Stimulated activated CD8-positive, alpha-beta memory T cell treated with anti-CD3 and anti-CD28 coated beads, Interleukin-7, amount 100 ng/mL, for 24 hours (primary cell): ENCODE measurements around the gene SLC22A3.
"Not testable (repeated sequence)": the region's sequence is repeated elsewhere in the genome, so short reads cannot be mapped to it uniquely, and the experiment has no call there.

ENCODE experiments used
- DNase-seq: peaks from one replicate; pipeline ENCODE4 v3.0.0-alpha.2; 2020; ENCODE audit warnings: low read depth

The SLC22A3 gene

DNA sequence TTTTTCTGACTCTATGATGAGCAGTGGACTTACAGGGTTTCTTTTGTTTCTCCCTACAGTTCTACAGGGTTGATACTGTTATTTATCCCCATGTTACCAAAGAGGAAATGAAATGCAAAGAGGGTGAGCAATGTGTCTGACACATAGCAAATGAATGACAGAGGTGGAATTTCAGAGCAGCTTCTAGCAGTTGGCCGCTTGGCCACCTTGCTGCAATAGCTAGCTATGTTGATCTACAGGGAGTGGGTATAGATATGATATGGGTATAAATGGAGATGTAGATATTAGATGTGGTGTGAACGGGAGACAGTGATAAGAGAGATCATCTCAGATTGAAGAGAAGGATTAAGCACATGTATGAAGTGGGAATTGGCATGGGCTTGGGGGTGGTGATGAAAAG is 10.9 kb upstream of the SLC22A3 start:
- no peak for DNase-seq

DNA sequence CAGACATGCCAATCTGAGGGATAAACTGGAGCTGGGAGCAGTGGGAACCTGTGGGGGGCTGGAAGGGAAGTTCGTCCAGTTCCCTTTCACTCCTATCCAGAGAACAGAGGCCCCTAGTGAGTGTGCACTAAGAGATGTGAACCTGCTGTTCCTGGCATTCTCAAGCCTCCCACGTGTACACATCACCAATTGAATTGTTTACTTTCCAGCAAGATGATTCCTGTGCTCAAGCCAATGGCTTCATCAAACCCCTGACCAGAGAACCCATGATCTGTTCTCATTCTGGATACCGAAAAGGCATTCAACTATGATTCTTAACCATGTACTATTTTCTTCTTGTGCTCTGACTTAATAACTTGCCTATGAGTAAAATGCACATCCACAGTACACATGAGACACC is 10.2 kb upstream of the SLC22A3 start:
- no peak for DNase-seq

DNA sequence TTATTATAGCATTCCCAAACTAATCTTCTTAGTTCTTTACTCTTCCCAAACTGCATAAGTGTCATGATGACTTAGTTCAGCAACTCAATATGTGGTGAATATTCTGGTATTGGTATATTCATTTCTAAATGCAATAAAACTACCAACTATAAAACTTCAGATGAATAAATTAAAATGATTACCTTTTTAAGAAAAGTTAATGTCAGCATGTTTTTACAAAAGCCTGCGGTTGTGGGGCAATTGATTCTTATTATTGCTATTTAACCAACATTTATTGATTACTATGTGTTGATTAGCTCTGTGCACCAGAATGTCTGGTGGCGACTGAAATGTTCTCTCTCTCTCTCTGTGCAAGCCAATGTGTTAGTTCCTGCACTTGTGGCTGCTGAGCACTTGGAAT is 5.0 kb upstream of the SLC22A3 start:
- no peak for DNase-seq

DNA sequence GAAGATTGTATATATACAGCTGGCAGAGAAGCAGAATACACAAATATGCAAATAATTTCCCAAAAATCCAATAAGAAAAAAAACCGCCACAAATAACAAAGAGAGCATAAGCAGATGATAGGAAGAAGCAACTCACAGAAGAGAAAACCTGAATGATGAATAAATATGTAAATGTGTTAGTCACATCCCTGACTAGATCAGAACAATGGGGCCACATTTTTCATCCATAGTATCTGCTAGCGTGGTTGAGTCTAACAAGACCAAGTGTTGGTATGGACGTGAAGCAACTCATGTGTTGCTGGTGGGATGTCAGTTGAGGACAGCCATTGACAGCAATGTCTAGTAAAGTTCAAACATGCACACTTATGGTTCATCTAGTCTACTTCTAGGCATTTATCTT is 3.9 kb upstream of the SLC22A3 start:
- DNase-seq: no peak

DNA sequence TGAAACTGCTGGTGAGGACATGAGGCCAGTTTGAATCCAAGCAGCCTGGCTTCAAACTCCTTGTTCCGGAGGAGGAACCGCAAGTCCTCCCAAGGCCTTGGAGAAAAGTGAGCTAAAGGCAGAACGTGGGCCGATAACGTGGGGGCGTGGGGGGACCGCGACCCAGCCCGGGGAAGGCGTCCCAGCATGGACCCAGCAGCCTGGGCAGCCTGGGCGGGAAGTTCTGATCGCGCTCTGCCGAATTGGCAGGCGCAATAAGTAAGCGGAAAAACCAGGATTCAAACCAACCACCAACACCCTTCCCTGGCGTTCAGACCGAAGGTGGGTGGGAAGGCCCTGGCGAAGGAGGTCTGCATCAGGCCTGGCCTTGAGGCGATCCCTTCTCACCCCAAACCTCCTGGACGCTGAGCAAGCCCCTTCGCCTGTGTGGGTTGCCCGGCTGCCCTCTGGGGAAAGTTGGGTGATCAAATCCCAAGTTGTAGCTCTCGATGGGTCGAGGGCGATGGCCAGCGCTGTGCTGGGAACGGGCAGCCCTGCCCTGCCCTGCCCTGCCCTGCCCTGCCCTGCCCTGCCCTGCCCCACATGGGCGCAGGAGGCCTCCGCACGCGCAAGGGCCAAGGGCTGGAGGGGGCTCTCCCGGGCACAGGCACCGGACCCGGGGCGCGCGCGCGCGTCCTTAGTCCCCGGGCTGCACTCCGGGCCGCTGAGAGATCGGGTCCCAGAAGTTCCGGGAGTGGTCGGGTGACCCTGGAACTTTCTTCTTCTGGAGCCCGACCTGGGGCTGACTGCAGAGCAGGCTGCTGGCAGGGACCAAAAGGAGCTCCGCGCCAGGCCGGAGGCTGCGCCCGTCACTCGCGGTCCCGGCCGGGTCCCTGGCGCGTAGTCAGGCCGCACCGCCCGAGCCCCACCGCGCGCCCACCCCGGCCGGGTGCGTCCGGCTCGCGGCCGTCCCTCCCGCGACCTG is 637 bp upstream of the SLC22A3 start:
- no peak for DNase-seq

DNA sequence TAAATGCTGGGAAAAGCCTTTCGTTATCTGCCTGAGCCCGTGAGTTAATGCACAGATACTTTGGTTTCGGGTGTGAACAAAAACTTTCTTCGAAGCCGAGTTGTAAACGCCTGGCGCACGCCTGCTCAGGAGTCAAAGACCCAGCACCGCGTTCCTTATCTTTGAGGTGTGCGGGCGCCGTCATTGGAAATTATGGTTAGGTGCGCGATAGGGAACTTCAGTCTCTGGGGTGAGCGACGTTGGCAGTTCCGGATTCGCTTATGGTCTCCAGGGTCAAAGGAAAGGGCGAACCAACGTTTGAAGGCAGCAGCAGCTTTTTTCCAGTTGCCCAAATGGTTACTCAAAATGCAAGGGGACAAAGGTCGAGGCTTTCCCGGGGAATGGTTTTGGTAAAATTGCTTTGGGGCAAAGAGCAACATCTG is 853 bp downstream of the SLC22A3 start:
- no peak for DNase-seq

DNA sequence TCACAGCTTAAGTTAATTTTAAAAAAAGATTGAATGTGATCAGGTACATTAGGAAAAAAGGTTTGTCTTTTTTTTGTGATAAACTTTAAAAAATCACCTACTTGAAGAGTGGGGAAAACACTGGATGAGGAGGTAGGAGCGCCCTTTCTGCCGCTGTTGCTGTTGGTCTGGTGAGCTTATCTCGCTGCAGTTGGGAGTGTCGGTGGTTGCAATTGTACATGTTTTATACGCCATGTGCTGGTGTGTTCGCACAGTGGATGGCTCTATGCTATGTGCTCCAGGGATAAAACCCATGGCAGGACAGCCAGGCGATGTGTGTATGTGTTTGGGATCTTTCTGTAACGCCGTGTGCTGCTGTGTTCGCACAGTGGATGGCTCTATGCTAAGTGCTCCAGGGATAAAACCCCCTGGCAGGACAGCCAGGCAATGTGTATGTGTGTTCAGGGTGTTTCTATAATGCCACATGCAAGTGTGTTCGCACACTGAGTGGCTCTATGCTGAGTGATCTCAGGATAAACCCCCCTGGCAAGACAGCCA is 1.7 kb downstream of the SLC22A3 start:
- no peak for DNase-seq

DNA sequence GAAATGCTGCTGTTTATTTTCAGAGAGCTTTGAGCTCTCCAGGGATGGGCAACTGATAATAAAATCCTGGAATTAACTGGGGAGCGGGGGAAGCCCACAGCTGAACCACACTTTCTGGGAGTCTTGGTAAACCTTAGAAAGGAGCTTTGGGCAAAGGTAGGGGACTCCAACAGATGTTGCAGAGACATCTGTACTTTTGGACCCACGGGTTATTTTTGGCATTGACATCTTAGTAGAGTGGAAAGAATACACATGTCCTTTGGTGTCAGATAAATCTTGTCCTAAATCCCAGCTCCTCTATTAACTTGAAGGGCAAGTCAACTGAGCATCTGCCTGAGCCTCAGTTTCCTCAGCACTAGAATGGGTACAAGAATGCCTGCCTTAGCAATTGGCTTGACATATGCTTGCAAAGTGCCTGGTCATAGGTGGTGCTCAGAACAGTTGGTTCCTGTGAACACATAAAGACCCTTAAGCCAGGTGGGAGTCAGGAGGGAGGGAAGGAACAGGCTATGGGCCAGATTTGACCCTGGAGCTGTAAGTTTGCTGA is 5.8 kb downstream of the SLC22A3 start:
- no peak for DNase-seq

DNA sequence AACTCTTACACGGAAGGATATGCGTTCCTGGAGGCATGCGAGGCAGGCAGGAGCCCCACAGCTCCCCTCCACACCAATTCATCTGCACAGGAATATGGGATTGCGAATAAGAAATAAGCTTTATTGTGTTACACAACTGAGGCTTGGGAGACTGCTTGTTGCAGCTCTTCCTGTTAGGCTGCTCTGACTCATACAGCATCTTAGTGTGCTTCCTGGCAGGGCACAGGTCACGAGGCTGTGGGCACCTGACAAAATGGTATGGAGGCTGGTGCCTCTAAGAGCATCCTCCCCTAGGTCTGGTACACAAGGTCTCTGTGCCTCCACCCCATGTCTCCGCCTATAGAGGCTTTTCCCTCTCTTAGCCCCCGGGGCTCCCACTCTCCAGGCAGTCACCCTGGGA is 6.8 kb downstream of the SLC22A3 start:
- DNase-seq: no peak

DNA sequence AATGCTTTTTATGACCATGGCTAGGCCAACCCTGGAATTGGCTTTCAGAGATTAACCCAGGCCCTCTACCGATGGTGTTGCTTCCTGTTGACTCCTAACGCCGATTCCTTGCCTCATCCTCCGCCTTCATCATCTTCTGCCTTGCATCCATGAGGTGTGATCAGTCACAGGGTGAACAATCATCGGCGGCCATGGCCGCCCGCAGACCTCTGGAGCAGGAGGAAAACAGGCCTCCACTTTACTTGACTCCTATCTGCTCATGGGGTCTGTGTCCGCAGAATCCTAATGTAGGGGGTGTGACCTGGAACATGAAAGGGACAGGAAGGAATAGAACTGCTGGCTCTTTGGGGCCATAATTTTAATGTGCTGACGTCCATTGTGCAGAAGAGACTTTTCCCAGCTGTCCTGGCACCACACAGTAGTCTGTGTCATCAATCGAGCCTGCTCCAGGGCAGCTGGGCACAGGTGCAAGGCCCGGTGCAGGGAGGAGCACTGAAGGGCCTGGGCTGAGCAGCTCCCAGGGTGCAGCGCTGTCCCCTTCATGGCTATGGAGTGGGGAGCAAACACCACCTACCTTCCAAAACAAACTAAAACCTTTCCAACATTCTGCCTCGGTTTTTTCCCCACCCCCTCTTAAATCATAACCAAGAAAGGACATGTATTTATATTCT is 8.0 kb downstream of the SLC22A3 start:
- no peak for DNase-seq

DNA sequence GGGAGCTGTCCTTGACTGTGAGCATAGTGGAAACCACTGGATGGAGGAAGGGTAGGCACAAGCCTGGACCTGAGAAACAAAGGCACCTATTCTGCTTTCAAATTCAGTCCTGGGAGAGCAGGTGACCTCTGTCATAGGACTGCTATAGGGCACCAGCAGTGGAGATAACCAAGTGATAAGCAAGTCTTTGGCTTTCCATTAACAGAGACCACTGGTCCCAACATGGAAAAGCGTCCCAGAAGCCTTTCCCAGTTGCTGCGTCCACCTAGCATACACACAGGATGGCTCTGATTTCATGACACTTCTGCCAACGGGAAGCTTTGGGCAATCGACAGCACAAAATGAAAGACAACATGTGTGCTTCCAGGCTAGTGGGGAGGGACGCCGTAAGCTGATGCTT is 8.9 kb downstream of the SLC22A3 start:
- DNase-seq: no peak

DNA sequence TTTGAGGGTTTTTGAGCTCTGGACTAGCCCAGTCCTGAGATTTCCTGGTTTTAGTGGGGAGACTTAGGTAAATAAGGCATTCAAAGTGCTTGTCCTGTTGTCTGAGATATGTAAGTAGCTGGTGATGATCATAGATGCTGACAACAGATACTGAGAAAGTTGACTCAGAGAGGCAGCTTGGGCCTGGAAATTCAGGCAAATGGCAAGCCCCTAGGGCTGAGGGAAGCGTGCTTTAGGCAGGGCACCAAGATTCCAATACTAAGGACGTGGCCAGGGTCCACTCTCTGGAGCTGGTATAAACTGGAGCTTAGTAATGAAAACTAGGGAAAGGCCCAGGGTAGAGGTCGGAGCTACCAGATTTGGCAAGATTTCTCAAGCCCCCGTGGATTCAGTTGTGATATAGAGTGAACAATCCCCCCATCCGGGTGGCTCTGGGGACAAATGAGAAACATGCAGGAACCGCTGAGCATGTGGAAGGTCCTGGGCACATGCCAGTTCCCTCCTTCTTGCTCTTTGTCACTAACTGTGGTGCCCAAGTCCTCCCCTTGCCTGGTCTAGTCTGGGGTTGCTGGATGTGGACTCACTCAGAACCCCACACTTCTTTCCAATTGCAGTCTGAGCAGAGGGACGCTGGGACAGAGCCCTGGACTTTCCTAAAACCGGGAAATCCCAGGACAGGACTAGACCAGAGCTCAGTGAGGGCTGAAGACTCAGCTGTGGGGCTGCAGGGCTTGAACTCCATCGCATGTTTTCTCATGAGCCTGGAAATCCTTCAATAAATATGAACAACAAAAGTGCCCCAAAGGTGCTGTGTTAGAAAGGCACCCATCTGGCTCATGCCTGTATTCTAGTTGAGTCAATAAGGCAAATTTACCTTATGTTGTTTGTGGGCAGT is 10.3 kb downstream of the SLC22A3 start:
- DNase-seq: no peak

DNA sequence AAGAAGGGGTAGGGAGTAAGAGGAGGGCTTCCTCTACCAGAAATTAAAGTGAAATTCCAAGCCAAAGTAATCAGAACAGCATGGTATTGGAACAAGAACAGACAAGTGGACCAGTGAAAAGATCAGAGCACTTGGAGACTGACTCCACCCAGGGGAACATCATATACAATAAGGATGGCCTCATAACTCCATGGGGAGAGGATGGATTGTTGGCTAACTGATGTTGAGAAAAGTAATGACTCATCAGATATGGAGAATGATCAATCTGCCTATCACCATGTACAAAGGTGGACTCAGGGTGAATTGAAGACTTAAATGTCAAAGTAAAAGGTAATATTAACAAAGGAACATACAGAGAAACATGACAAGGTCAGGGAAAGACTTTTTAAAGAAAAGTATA is 12.8 kb downstream of the SLC22A3 start:
- DNase-seq: no peak

DNA sequence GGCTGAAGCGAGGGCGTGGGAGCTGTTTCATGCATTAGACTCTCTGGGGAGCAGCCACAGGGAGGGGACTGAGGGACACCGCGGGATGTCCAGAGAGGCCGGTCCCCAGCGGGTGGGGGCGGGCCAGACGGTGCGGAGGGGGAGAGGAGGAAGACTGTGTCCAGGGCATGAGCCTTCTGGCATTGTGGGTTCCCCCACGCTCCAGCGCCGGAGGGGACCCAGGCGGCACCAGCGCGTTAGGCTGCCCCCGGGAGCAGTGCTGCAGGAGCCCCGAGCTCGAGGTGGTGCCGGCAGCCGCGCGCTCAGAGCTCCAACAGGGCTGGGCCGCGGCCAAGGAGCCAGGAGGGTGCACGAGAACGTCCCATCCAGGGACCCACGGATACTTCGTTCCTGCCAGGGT is 14.4 kb downstream of the SLC22A3 start:
- DNase-seq: no peak

DNA sequence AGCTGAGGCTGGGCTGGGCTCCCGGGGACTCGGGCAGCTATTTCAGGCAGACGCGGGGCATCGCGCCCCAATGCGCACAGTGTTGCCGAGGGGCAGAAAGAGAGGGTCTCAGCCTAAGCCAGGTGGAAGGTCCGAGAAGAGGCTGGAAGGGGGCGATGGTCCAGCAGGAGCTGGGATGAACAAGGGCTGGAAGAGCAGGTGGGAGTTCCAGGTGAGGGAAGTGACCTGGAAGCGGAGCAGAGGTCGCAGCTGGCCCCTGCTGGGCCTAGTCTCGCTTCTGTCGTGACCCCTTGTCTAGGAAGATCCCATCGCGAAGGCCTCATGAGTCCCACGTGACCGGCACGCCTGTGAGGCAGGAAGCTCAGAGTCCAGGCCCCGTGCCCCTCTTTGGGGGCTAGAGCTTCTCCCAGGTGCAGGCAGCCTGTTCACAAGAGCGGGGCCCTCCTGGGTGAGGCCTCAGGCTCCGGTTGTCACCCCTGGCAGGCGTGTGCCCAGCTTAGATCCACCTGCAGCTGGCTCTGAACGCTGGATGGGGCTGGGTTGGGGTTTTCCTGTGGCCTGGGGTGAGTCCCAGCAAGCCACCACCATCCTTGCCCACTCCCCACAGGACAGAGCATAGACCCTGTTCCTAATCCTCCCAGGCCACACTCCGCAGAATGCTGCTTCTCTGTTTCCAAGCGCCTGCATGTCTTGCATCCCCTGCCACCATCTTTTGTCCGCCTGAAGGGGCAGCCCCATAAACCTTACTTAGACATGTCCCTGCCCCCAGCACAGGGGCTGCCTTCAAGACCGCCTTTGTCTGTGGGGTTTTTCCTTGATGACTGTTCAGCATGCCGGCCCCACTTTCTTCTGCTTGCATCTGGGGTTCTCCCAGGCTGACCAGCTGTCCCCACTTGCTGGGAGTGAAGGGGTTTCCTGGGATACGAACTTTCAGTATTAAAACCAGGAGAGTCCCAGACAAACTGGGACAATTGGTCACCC is 15.1 kb downstream of the SLC22A3 start:
- DNase-seq: no peak

DNA sequence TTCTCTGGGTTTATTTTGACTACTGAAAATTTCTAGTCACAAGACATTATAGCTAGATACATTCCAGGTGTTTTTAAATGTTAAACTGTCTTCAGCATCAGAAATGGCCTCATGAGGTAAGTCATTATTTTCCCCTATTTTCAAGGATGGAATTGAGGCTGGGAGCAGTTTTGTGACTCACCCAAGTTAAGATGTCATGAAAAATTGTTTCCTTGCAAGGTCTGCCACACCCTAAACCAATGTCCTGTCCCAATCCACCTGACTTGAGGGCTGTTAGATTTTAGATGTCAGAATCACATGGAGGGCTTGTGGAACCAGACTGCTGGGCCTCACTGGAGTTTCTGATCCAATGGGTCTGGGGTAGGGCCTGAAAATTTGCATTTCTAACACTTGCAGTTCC is 16.9 kb downstream of the SLC22A3 start:
- DNase-seq: no peak

DNA sequence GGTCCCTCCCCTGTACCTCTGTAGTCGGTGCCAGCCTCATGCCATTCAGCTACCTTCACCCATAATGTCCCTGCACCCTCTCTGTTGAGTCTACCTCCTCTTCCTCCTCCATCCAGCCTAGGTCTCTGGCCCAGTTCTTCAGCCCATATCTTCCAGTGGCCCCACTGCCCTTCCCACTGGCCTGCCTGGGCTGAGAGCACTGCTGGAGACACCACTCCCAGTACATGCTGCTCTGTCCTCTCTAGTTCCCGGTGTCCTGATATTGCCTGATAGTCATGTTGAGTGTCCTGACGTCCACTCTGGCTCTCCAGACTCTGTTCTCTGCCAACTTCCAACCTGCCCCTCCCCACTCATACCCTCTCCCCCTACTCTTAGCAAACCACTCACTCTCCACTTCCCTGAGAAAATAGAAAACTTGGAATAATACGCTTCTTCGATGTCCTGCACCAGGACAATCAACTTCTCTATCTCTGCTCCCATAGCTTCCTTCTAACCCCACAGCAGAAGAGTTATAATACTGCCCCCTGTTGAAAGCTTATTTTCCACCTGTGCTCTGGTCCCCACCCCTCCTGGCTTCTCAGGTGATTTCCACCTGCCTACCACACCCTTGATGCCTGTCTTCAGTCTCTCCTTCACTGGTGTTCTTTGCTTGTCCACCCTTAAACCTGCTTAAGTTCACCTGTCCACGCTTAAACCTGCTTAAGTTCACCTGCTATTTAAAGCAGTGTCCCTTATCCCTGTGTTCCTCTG is 19.8 kb downstream of the SLC22A3 start:
- DNase-seq: no peak

DNA sequence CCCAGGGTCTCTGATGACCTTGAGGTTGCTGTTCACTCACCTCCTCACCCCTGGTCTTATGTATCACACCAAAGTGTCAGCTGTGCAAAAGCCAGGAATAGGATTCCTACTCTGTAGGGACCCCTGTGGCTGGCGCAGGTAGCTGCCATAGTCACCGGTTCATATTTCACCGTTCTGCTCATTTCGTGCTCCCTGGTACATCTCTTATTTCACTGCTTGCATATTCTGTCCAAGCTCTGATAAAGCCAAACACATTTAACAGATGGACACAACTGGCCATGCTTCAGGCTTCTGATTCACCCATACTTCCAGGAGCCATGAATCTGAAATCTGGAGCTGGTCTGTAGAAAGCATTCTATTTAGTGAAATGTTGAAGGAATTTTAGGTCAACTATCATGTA is 20.5 kb downstream of the SLC22A3 start:
- DNase-seq: no peak

DNA sequence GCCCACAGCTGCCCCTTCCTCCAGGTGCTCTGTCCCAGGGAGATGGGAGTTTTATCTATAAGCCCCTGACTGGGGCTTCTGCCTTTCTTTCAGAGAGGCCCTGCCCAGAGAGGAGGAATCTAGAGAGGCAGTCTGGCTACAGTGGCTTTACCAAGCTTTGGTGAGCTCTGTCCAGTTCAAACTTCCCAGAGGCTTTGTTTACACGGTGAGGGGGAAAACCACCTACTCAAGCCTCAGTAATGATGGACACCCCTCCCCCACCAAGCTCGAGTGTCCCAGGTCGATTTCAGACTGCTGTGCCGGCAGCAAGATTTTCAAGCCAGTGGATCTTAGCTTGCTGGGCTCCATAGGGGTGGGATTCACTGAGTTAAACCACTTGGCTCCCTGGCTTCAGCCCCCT is 25.4 kb downstream of the SLC22A3 start:
- DNase-seq: not testable (repeated sequence)
